Daoy (cell line): Measurements from ENCODE around the gene ZNF30. TPM values are rescaled to one million over a fixed set of nuclear protein-coding genes. Genes with fewer than 3 reads are reported as not detected.
"Not testable (repeated sequence)": the region's sequence is repeated elsewhere in the genome, so short reads cannot be mapped to it uniquely, and the experiment has no call there.

ENCODE experiments used
- DNase-seq: peaks from one replicate; pipeline ENCODE4 v3.0.0-alpha.2; 2015; ENCODE audit warnings: low read depth
- total RNA-seq: library from RNA; depleted of rRNA; stranded (reverse); fragments of >200 nt; shearing (Covaris generic); gene quantifications from 2 replicates; pipeline ENCODE4 v1.2.3, GENCODE V29; 2014

ZNF30 gene
- total RNA-seq, 1 experiment from 2014 or later: 2.9 TPM

DNA sequence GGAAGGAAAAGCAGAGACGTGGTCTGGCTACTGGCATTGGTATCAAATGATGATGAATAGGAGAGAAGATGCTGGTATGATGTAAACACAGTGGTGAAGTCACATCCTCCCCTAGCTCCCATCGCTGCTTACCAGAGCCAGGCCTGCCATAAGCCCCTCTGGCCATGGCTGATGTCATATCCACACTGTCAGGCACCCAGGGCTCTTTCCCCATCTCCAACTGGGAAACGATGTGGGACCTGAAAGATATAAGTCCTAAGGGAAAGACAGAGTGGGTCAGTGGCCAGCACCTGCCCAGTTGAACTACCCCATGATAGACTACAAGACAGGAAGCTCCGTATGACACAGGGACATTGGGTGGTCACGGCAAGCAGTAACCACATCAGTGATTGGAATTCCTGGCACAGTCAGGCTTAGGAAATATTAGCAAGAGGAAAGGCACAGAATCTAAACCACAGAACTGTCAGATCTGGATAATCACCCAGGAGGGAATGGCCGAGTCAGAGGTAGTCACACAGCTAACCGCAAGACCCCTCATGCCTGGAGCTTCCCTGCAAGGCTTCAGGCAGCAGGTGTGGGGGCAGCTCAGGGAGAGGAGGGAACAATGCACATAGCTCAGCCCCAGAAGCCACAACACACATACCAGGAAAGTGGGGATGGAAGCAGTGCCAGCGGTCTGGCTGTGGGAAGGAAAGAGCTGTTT, 33.6 kb downstream of the ZNF30 start:
- DNase-seq: peak; percentile 97

DNA sequence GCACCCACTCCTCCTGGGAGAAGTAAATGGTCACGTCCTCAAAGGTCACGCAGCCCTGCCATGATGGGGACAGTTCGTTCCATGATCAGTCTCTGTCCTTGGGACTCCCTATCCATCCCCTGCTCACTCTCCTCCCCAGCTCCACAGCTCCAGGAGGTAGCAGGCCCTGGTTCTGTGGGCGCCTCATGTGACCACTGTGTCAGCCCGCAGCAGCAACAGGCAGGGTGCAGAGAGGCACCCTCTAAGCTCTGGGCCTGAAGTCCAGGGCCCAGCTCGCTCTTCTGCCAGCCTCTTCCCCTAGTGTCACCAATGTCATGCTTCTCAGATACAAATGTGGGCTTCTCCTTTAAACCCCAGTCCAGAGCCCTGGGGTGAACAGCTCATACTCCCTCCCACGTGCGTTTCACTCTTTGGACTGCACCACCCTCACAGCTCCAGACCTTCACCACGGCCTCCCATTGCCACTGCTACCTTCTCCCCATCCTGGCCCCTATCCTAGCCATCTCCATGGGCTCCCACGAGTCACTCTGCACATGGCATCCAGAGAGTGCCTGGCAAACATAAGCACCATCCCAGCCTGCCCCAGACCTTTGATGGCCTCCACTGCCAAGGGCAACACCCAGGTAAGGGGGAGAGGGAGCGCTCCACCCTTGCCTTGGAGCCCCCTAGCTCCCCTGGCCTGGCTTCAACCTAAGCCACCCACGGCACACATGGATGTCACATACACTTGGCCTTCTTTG, 34.4 kb downstream of the ZNF30 start:
- peak; percentile 46 for DNase-seq

DNA sequence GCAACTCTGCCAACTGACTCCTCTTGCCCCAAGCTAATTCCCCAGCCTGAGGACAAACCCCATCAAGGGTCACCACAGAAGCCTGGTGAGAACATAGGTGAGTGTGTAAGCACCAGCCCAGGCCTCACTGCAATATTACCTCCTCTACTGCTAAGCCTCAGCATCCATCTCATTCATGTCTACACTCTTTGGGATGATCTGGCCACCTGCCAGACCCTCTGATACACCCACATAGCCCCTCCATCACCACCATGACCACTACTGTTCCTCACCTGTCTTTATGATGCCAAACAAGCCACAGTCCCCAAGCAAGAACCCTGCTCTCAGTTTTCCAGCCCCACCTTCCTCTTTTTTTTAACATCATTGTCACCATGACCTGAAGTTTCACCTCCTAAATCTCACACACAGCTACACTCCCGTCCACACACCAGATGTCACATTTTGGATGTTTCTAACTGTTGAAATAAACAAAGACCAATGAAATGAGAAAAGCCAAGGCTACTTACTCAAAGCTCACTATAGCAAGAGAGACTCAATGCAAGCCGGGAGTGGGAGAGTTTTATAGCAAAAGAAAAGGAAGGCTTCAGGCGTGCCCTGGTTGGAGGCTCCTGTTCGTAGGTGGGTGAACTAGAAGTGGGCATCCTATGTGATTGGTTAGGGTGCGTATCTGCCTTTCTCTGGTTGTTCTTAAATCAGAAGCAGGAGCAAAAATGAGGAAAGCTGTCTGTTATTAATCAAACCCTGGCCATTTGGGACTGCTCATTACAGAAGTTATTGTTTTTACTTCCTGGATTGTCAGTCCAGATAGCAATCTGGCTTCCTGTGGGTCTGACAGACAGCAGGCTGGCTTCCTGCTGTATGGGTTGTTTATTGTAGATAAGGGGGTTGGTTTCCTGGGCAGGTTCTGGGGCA, 35.3 kb downstream of the ZNF30 start:
- DNase-seq: peak; percentile 68

DNA sequence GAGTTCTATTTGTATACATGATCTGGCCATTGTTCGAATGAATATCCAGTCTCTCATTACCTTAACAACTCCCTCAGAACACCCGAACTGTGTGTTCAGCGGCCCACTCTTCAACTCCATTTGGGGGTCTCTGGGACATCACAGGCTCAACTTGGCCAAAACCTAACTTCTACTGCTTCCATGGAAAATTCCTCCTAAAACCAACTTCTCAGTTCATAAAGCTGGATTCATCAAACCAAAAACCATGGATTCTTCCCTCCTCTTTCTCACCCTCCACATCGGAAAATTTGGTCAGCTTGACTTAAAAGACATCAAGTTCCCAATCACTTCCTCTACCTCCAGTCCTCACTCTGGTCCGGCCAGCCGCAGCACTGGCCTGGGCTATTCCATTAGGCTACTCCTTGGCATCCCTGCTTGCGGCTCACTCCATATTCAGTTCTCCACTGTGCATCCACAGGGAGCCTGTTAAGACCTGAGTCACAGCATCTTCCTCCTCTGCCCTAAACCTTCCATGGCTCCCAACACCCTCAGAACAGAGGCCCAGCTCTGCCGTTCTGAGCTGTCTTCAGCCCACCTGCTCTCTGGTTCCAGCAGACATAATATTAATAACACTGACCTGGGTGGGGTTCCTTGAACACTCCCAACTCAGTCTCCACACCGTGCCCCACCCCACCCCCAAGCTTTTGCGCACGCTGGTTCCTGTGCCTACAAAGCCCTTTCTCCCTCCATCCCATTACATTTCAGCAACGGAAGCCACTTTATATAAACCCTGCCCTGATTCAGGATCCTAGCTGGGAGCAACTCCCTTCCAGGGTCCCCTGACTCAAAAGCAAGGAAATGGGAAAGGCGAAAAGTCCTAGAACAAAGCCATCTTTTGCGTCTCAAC, 36.2 kb downstream of the ZNF30 start:
- peak; percentile 28 for DNase-seq

DNA sequence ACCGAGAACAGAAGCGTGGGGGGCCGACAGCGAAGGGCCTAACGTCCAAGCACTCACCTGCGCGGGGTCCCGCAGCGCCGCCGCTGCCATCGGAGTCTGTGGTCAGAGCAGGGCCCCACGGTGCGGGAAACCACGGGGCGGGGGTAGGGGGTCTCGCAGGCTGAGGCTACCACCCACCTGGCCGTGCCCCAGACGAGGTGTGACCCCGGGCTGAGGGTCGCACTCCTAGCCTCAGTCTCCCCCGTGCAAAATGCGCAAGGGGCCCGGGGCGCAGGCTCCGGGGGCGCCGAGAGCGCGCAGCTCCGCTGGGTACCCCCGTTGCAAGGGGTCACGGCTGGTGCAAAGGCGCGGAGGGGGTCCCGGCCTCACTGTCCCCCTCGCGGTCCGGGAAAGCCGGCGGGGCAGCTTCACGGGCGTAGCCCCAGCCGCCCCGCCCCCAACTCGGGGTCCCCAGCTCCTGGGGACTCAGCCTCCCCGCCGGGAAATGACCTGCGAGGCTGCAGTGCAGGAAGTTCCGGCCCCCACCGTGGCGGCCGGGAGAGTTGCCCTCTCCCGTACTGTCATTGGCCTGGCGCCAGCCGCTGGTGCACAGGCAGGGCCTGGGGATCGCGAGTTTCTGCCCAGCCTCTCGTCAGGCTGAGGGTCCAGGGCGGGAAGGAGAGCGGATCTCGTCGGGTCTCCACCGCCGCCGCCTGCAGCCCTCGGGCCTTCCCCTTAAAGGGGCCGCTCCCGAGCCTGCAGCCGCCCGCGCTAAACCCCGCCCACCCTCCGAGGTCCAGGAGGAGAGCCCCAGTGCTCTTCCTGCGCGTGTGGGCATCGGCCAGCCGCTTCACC, 37.1 kb downstream of the ZNF30 start, which contains the start of gene ZNF792:
Gene ZNF792, minus strand, starts transcription at position 657 of the 834 bp plus-strand sequence. Its CDS starts 567 bp downstream, at position 90.
- DNase-seq: peak; percentile 68

DNA sequence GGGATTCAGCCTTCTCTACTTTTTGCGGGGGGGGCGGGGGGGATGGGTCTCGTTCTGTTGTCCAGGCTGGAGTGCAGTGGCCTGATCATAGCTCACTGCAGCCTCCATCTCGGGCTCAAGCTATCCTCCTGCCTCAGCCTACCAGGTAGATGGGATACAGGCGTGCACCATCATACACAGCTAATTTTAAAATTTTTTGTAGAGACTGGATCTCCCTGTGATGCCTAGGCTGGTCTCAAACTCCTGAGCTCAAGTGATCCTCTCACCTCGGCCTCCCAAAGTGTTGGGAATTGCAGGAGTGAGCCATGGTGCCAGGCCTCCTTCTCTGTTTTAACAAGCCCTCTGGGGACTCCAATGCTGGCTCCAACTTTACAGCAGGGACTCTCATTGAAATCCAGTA, 37.9 kb downstream of the ZNF30 start:
- DNase-seq: no peak

DNA sequence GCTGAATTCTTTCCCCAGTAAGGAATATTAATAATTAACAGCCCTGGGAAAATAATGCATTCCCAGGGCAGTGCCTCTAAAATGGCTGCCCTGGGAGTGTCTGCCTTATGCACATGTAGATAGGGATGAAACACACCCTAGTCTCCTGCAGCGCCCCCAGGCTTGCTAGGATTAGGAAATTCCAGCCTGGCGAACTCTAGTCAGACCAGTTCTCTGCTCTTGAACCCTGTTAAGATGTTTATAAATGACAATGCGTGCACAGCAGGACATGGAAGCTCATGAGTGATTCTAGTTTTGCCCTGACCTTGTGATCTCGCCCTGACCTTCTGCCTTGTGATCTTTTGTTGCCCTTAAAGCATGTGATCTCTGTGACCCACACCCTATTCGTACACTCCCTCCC, 38.8 kb downstream of the ZNF30 start:
- not testable (repeated sequence) for DNase-seq

DNA sequence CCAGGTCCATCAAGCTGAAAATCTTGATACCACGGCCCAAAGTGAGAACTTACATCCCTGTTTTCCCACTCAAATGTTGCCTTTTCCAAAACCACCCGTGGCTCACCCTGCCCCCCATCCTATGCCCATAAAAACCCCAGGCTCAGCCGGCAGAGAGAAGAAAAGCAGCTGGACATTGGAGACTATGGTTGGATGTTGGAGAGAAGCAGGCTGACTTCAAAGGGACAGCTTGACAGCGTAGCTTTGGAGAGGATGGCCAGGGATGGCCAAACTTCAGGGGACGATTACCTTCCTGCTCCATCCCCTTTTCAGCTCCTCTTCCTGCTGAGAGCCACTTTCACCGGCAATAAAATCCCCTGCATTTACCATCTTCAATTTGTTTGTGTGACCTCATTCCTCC, 40.8 kb downstream of the ZNF30 start:
- no peak for DNase-seq

DNA sequence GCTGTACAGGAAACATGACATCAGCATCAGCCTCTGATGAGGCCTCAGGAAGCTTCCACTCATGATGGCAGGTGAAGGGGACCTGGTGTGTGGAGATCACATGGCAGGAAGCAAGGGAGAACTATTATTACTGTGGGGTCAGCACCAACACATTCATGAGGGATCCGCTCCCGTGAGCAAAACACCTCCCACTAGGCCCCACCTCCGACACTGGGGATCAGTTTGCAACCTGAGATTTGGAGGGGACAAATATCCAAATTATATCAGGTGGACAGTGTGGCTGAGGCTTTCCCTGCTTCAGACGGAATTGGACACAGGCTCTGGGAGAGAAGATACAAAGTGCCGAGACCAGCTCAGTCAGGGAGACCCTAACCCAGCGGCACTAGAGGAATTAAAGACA, 43.0 kb downstream of the ZNF30 start:
- no peak for DNase-seq

DNA sequence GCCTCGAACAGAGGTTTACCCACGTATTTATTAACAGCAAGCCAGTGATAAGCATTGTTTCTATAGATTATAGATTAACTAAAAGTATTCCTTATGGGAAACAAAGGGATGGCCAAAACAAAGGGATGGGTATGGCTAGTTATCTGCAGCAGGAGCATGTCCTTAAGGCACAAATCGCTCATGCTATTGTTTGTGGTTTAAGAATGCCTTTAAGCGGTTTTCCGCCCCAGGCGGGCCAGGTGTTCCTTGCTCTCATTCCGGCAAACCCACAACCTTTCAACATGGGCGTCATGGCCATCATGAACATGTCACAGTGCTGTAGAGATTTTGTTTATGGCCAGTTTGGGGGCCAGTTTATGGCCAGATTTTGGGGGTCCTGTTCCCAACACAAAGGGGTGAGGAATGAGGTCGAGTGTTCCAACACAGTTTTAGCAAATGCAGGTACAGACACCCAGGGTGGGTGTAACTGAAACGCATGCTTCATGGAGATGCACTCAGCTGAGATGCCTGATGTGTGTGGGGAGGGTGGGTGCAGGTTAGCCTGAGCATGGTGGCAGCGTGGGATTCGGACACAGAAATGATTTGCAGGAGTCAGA, 43.6 kb downstream of the ZNF30 start:
- DNase-seq: not testable (repeated sequence)

DNA sequence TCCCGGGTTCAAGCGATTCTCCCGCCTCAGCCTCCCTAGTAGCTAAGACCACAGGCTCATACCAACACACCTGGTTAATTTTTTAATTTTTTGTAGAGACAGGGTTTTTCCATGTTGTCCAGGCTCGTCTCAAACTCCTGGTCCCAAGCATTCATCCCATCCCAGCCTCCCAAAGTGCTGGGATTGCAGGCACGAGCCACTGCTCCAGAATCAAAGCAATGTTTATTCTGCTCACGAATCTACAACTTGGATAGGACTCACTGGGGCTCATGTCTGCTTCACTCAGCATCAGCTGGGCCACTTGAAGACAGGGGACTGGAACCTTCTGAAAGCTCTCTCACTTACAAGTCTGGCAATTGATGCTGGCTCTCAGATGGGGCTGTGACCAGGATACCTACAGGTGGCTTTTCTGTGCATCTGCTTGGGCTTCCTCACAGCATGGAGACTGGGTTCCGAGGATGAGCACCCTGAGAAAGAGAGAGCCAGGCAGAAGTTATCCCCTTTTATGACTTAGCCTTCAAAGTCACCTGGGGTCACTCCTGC, 45.5 kb downstream of the ZNF30 start:
- DNase-seq: no peak

DNA sequence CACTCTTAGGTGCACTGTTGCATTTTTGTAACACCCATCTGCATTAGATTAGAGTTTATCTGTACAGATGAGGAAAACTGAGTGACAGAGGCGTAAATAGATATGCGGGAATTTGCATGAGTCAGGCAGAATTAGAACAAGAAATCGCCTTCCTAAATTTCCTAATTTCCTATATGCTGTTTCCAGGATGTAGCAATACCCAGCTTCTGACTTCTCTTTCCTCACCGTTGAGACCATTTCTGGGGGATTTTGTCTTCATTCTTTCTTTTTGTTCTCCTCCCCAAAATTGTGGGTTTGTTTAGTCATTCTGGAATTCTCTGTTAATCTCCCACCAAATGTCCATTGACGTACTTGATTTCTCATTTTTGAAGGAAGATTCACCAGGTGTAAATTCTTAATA, 47.9 kb downstream of the ZNF30 start:
- DNase-seq: no peak

DNA sequence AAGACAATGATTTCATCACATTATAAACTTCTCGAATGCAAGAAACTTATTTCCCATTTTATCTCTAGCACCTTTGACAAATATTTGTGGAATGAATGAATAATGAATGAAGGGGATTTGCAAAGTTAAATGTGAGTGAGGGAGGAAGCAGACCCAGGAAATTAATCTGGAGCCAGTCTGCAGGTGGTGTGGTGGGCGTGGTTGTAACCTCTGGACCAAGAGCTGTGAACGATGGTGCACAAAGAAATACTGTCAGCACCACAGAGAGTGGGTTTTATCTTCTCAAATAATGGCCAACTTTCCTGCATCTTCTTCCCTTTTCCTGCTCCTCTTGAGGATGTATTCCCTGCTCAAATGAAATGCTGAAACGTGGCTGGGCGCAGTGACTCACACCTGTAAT, 48.4 kb downstream of the ZNF30 start:
- no peak for DNase-seq

DNA sequence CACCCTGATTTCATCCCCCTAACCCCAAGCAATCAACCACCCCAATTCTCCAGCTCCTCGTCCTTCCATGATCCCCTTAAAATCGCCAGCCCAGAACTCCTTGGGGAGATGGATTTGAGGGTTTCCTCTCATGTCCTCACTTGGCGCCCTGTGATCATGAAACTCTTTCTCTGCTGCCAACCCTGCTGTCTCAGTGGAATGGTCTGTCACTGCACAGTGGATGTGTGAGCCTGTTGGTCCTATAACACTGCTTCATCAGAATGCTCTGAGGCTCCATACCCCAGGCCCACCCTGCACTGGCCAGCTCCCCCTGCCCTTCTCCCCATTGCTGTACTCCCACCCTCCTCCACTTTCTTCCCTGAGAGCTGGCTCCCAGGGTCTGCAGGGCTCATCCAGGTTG, 49.9 kb downstream of the ZNF30 start:
- DNase-seq: no peak

DNA sequence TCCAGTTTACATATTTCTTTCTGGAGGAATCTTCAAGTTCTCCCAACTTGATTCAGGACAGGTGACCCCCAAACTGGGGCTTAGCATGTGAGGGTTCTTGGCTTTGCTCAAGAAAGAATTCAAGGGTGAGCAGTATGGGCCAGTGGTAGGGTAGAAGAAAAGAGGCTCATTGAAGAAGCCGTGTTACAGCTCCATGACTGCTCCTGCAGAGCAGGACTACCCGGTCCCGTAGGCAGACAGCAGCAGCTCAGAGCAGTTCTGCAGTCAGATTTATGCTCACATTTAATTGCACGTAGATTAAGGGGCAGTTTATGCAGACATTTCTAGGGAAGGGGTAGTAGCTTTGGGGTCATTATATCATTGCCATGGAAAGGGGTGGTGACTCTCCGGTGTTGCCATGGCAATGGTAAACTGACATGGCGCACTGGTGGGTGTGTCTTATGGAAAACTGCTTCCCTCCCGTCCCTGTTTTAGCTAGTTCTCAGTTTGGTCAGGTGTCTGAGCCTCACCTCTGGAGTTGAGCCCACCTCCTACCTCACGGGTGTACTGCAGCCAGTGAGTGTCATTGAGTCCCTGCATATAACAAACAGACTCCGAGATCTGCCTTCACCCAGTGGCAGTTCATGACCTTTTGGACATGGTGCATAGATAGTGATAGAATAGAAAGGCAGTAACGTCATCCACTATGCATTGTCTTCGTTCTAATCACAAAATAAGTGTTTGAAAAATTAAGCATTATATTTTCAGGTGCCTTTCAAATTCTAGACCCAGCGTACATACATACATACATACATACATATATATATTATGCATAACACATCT, 53.3 kb downstream of the ZNF30 start:
- no peak for DNase-seq

DNA sequence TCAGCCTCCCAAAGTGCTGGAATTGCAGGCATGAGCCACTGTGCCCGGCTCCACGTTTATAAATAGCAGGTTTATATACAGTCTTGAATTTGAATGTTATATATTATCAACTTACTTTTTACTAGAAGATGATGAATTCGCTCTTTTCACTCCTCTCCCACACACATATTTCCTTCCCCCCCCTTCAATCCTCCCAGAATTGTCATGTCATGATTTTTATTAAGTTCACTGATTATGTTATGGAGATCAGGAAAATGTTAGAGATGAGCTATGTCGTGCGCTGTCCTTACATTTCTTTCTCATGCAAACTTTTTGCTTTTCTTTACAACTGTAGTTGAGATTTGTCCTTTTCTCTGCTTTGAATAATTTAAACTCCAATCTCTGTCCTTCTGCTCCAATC, 55.6 kb downstream of the ZNF30 start:
- DNase-seq: no peak

DNA sequence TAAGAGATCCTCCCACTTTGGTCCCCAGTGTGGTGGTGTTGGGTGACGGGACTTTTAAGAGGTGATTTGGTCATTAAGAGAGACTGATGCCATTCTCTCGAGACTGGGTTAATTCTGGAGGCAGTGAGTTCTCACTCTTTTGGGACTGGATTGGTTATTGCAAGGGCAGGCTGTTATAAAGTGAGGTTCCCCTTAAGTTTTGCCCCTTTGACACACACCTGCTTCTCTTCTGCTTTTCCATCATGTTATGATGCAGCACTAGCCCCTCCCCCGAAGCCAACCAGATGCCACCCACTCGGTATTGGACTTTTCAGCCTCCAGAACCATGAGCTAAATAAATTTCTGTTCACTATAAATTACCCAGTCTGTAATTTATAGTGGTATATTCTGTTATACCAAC, 57.1 kb downstream of the ZNF30 start:
- no peak for DNase-seq

DNA sequence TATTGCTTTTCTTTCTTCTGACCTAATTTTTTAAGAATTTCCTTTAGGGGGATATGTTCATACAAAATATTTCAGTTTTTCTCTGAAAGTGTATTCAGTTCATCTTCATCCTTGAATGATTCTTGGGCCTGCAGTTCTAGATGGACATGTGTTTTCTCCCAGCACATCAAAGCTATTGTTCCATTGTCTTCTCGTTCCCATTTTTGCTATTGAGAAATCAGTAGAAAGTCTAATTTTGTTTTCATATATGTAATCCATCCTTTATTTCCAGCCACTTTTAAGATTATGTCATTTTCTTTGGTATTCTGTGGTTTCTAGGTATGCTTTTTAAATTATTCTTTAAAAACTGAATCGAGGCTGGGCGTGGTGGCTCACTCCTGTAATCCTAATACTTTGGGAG, 57.6 kb downstream of the ZNF30 start:
- no peak for DNase-seq
